Bronchial epithelial cell (primary cell): ENCODE data around the gene AP1B1. TPM values are rescaled to one million over a fixed set of nuclear protein-coding genes. Genes with fewer than 3 reads are reported as not detected.

Source experiments
- total RNA-seq: library from RNA; depleted of rRNA; stranded (reverse); fragments of >200 nt; gene quantifications from 2 replicates; pipeline ENCODE4 v1.2.1, GENCODE V29; 2014

The AP1B1 gene
- total RNA-seq, 1 donor from 2014 or later, result 44.8 TPM

Other genes starting within 250 kb of the AP1B1 start
- gene EMID1, start 182.7 kb downstream of the AP1B1 start, total RNA-seq, result not detected in 2 replicates
- 21.6 and 25.0 TPM in 2 replicates for gene RHBDD3, start 120.6 kb downstream of the AP1B1 start, total RNA-seq
- 87.1 and 163 TPM in 2 replicates for gene EWSR1, start 120.3 kb downstream of the AP1B1 start, total RNA-seq
- gene GAS2L1, start 81.9 kb downstream of the AP1B1 start, total RNA-seq, result 4.1 and 5.3 TPM in 2 replicates
- not detected in 2 replicates for gene RASL10A, start 72.9 kb downstream of the AP1B1 start, total RNA-seq
- gene RFPL1, start 50.0 kb upstream of the AP1B1 start, total RNA-seq, result not detected in 2 replicates
- gene NEFH, start 91.6 kb upstream of the AP1B1 start, total RNA-seq, result under 0.01 and 0.13 TPM in 2 replicates
- 43.2 and 44.0 TPM in 2 replicates for gene THOC5, start 165.2 kb upstream of the AP1B1 start, total RNA-seq
- gene NIPSNAP1, start 192.5 kb upstream of the AP1B1 start, total RNA-seq, result 19.7 and 20.4 TPM in 2 replicates
- gene NF2, start 215.1 kb upstream of the AP1B1 start, total RNA-seq, result 23.6 and 28.4 TPM in 2 replicates